Panc1 (cell line): Measurements from ENCODE around the gene BPNT1. TPM values are rescaled to one million over a fixed set of nuclear protein-coding genes. Genes with fewer than 3 reads are reported as not detected.

Experiments
- ATAC-seq: fragments of 200-7000 bp; cut with Tn5 transposase; 2 replicates; pipeline ENCODE4 v1.9.1; 2020; ENCODE audit warnings: mild to moderate bottlenecking, moderate library complexity
- BruUV-seq: library from RNA; stranded (reverse); fragments of 400-500 nt; replicated peaks from 2 replicates; lab custom pipeline; 2021; lab: Mats Ljungman, UMichigan
- CTCF ChIA-PET: fragments of 300-600 bp; sonication (Branson Sonifier 250); formaldehyde crosslinking; loops from one replicate; lab custom pipeline; 2022; ENCODE audit warnings: antibody characterized with exemption; lab: Charles Lee
- POLR2A ChIA-PET: fragments of 300-600 bp; sonication (Branson Sonifier 250); formaldehyde crosslinking; loops from one replicate; lab custom pipeline; 2022; ENCODE audit warnings: antibody characterized with exemption; lab: Charles Lee
- DNase-seq: peaks from one replicate; pipeline ENCODE4 v3.0.0-alpha.2; 2010; ENCODE audit warnings: low read depth, low spot score
- H3K27ac ChIP-seq: 2 replicates; pipeline ENCODE4 v1.5.1; 2011; ENCODE audit warnings: mild to moderate bottlenecking, low read length, inconsistent platforms
- H3K27me3 ChIP-seq: fragments of 200-500 bp; sonication (Bioruptor generic); 2 replicates; pipeline ENCODE4 v1.6.0; 2014; ENCODE audit warnings: low read length, inconsistent platforms; ENCODE audit not compliant: control insufficient read depth, insufficient read depth
- H3K36me3 ChIP-seq: fragments of 200-500 bp; sonication (Bioruptor generic); 2 replicates; pipeline ENCODE4 v1.5.1; 2014; ENCODE audit warnings: inconsistent platforms, mild to moderate bottlenecking, low read length, moderate library complexity; ENCODE audit not compliant: control insufficient read depth, insufficient read depth
- H3K4me1 ChIP-seq: 2 replicates; pipeline ENCODE4 v1.5.1; 2011; ENCODE audit warnings: inconsistent platforms, mild to moderate bottlenecking, low read length, moderate library complexity; ENCODE audit not compliant: control insufficient read depth, insufficient read depth
- H3K4me3 ChIP-seq, 2 experiments: 2 replicates each; pipeline ENCODE4 v1.5.1; 2011 to 2012; ENCODE audit warnings: low read depth in 2 of 2, low read length in 2 of 2, mild to moderate bottlenecking in 2 of 2, inconsistent platforms in 1 of 2, moderate library complexity in 1 of 2
- H3K9me3 ChIP-seq: fragments of 200-500 bp; sonication (Bioruptor generic); 2 replicates; pipeline ENCODE4 v1.5.1; 2014; ENCODE audit warnings: low read depth, mild to moderate bottlenecking, inconsistent platforms, low read length, moderate library complexity; ENCODE audit not compliant: control insufficient read depth, insufficient read depth
- POLR2AphosphoS5 ChIP-seq: IDR thresholded peaks from 2 replicates; pipeline ENCODE4 v1.6.1; 2012; ENCODE audit warnings: mild to moderate bottlenecking, low read depth, low read length, moderate library complexity
- SIN3A ChIP-seq: IDR thresholded peaks from 2 replicates; pipeline ENCODE4 v1.6.1; 2012; ENCODE audit warnings: low read depth, mild to moderate bottlenecking, low read length, moderate library complexity, borderline replicate concordance; ENCODE audit not compliant: insufficient read depth
- TCF7L2 ChIP-seq: IDR thresholded peaks from 2 replicates; pipeline ENCODE4 v1.6.1; 2011; ENCODE audit warnings: mild to moderate bottlenecking, low read depth, low read length, inconsistent platforms
- in situ Hi-C: cut with HindIII; loops from 2 replicates; pipeline ENCODE4 v1.10.0; 2016; ENCODE audit warnings: low sequenced_read_pairs, low pct_unique_long_range_greater_than_20kb
- intact Hi-C: fragments of 100-400 bp; cut with micrococcal nuclease; formaldehyde crosslinking; loops from one replicate; pipeline ENCODE4 v1.10.0; 2022; ENCODE audit not compliant: unreplicated experiment
- total RNA-seq: library from RNA; stranded (reverse); gene quantifications from one replicate; pipeline ENCODE4 v1.2.1, GENCODE V29; 2021; ENCODE audit not compliant: unreplicated experiment
- TF ChIP-seq, protein P1 (sequence below): fragments of 450-650 bp; IDR thresholded peaks from 2 replicates; pipeline ENCODE4 v1.5.1; 2017; ENCODE audit warnings: mild to moderate bottlenecking
- TF ChIP-seq, protein P2 (sequence below), 2 experiments: IDR thresholded peaks; 2 replicates each; pipeline ENCODE4 v1.6.1; 2011 to 2012; ENCODE audit warnings: low read depth in 2 of 2, control low read depth in 1 of 2, low read length in 1 of 2, mild to moderate bottlenecking in 1 of 2, moderate library complexity in 1 of 2; ENCODE audit not compliant: insufficient read depth in 1 of 2

BPNT1 gene
- total RNA-seq, 1 experiment from 2014 or later = 20.8 TPM

DNA sequence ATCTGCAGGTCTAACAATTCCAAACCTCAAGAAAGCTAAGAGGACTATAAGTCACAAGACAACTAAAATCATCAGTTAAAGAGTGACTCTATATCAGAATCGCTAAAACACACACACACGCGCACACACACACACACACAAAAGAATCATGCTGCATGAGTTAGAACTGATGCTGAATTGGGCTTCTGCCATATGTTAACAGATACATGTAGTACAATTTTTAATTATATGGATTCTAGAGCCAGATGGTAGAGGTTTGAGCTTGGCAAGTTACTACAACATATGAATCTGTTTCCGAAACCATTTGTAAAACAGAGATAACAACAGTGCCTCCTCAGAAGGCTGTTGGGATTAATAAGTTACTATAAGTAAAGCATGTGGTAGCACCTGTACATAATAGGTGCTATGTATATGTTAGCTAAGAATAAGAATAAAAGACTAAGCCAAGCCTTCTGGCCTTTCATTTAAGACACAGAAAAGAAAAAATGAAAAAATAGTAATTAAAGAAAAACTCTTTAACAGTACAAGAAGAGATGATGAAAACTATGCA is 61.2 kb downstream of the BPNT1 start:
- intact Hi-C loops (no loop called here), in situ Hi-C loops (no loop called here)
- DNase-seq (no peak), ATAC-seq (no peak)
- Histone ChIP-seq H3K4me3 (no peak overlapping the region), H3K4me1 (no peaks in the 10 kb centered on the region), H3K27me3 (no peaks in the 10 kb centered on the region), H3K36me3 (peaks cover 61% of the 10 kb centered on the region), H3K27ac (no peak overlapping the region), H3K9me3 (no peaks in the 10 kb centered on the region)
- no peak for TF ChIP-seq TCF7L2
- TF ChIP-seq, protein P1, sequence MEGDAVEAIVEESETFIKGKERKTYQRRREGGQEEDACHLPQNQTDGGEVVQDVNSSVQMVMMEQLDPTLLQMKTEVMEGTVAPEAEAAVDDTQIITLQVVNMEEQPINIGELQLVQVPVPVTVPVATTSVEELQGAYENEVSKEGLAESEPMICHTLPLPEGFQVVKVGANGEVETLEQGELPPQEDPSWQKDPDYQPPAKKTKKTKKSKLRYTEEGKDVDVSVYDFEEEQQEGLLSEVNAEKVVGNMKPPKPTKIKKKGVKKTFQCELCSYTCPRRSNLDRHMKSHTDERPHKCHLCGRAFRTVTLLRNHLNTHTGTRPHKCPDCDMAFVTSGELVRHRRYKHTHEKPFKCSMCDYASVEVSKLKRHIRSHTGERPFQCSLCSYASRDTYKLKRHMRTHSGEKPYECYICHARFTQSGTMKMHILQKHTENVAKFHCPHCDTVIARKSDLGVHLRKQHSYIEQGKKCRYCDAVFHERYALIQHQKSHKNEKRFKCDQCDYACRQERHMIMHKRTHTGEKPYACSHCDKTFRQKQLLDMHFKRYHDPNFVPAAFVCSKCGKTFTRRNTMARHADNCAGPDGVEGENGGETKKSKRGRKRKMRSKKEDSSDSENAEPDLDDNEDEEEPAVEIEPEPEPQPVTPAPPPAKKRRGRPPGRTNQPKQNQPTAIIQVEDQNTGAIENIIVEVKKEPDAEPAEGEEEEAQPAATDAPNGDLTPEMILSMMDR = no peak
- BruUV-seq = no TSS peak
- ChIA-PET POLR2A (no interaction called here), CTCF (no interaction called here)

DNA sequence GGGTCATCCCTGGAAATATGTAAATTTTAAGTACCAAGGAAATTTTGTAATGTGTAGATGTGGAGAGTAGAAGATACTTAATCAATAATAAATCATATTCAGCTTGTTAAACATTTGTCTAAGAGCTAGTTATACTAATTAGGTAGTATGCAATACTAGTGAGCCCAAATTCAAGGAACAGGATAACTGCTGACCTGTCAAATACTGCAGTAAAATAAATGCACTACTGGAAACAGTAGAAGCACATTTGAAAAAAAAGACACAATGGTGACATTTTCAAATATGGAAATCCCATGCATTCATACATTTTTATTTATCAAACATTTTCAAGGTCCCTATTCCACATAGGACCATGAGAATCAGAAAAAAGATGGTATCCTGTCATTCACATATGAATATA is 70.5 kb downstream of the BPNT1 start:
- in situ Hi-C loops (no loop called here), intact Hi-C loops (no loop called here)
- DNase-seq (no peak), ATAC-seq (no peak)
- Histone ChIP-seq H3K4me3 (no peak overlapping the region), H3K36me3 (peaks cover 60% of the 10 kb centered on the region), H3K4me1 (no peaks in the 10 kb centered on the region), H3K27ac (no peak overlapping the region), H3K27me3 (no peaks in the 10 kb centered on the region), H3K9me3 (no peaks in the 10 kb centered on the region)
- CTCF ChIA-PET = no interaction called here
- TF ChIP-seq POLR2AphosphoS5 = no peak
- TF ChIP-seq, protein P2, sequence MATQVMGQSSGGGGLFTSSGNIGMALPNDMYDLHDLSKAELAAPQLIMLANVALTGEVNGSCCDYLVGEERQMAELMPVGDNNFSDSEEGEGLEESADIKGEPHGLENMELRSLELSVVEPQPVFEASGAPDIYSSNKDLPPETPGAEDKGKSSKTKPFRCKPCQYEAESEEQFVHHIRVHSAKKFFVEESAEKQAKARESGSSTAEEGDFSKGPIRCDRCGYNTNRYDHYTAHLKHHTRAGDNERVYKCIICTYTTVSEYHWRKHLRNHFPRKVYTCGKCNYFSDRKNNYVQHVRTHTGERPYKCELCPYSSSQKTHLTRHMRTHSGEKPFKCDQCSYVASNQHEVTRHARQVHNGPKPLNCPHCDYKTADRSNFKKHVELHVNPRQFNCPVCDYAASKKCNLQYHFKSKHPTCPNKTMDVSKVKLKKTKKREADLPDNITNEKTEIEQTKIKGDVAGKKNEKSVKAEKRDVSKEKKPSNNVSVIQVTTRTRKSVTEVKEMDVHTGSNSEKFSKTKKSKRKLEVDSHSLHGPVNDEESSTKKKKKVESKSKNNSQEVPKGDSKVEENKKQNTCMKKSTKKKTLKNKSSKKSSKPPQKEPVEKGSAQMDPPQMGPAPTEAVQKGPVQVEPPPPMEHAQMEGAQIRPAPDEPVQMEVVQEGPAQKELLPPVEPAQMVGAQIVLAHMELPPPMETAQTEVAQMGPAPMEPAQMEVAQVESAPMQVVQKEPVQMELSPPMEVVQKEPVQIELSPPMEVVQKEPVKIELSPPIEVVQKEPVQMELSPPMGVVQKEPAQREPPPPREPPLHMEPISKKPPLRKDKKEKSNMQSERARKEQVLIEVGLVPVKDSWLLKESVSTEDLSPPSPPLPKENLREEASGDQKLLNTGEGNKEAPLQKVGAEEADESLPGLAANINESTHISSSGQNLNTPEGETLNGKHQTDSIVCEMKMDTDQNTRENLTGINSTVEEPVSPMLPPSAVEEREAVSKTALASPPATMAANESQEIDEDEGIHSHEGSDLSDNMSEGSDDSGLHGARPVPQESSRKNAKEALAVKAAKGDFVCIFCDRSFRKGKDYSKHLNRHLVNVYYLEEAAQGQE (IDR thresholded peaks at IDR 0.05; ENCODE audit: insufficient read depth in 1 of 2, low read depth in 2 of 2, low read length in 1 of 2) = no peak
- no peak for TF ChIP-seq SIN3A
- no peak for TF ChIP-seq TCF7L2
- TF ChIP-seq, protein P1 = no peak
- POLR2A ChIA-PET = no interaction called here
- BruUV-seq = no TSS peak
